ENCODE data around the gene PLEKHA7.

DNA sequence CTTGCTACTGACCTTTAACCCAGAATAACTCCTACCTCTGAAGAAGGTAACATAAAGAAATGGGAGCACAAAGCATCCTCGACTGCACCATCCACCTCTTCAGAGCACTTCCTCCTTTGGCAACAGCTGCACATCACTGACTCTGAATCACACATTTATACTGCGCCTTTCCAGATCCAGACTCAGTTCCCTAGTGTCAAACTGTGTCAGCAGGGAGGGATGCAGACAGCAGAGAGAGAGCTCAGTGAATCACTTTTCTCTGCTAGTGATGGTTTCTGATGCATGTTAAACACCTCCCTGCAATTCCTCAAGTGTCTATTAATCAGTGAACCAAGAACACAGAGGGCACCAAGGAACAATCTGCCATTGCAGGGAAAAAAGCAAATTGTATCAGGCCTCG is 118.9 kb downstream of the PLEKHA7 start:
- TF ChIP-seq, protein P1, sequence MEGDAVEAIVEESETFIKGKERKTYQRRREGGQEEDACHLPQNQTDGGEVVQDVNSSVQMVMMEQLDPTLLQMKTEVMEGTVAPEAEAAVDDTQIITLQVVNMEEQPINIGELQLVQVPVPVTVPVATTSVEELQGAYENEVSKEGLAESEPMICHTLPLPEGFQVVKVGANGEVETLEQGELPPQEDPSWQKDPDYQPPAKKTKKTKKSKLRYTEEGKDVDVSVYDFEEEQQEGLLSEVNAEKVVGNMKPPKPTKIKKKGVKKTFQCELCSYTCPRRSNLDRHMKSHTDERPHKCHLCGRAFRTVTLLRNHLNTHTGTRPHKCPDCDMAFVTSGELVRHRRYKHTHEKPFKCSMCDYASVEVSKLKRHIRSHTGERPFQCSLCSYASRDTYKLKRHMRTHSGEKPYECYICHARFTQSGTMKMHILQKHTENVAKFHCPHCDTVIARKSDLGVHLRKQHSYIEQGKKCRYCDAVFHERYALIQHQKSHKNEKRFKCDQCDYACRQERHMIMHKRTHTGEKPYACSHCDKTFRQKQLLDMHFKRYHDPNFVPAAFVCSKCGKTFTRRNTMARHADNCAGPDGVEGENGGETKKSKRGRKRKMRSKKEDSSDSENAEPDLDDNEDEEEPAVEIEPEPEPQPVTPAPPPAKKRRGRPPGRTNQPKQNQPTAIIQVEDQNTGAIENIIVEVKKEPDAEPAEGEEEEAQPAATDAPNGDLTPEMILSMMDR (conservative IDR thresholded peaks at IDR 0.05; ENCODE audit: low read depth, low read length) = no peak
- TF ChIP-seq SMC3 (IDR thresholded peaks at IDR 0.05; ENCODE audit: low read depth, low read length) = no peak
- TF ChIP-seq FOS (IDR thresholded peaks at IDR 0.05; ENCODE audit: low read depth, low read length) = no peak
- TF ChIP-seq POLR2A (IDR thresholded peaks at IDR 0.05; ENCODE audit: low read depth, low read length) = no peak
- no peak for TF ChIP-seq MAZ (IDR thresholded peaks at IDR 0.05; ENCODE audit: borderline replicate concordance, low read depth, low read length)
- TF ChIP-seq, protein P2, sequence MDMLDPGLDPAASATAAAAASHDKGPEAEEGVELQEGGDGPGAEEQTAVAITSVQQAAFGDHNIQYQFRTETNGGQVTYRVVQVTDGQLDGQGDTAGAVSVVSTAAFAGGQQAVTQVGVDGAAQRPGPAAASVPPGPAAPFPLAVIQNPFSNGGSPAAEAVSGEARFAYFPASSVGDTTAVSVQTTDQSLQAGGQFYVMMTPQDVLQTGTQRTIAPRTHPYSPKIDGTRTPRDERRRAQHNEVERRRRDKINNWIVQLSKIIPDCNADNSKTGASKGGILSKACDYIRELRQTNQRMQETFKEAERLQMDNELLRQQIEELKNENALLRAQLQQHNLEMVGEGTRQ (IDR thresholded peaks at IDR 0.05; ENCODE audit: low read depth, low read length) = no peak
- no peak for TF ChIP-seq RCOR1 (IDR thresholded peaks at IDR 0.05; ENCODE audit: insufficient replicate concordance, low read length)
- no peak for TF ChIP-seq MXI1 (IDR thresholded peaks at IDR 0.05; ENCODE audit: borderline replicate concordance, low read depth, low read length)
- TF ChIP-seq CEBPB (IDR thresholded peaks at IDR 0.05; ENCODE audit: low read depth, low read length) = no peak
- TF ChIP-seq RFX5 (IDR thresholded peaks at IDR 0.05; ENCODE audit: low read depth, low read length) = no peak
- no peak for TF ChIP-seq MAFK (IDR thresholded peaks at IDR 0.05; ENCODE audit: low read depth, low read length)
- no peak for TF ChIP-seq CHD1 (IDR thresholded peaks at IDR 0.05; ENCODE audit: low read depth, low read length)
- TF ChIP-seq, protein P3, sequence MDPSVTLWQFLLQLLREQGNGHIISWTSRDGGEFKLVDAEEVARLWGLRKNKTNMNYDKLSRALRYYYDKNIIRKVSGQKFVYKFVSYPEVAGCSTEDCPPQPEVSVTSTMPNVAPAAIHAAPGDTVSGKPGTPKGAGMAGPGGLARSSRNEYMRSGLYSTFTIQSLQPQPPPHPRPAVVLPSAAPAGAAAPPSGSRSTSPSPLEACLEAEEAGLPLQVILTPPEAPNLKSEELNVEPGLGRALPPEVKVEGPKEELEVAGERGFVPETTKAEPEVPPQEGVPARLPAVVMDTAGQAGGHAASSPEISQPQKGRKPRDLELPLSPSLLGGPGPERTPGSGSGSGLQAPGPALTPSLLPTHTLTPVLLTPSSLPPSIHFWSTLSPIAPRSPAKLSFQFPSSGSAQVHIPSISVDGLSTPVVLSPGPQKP (IDR thresholded peaks at IDR 0.05; ENCODE audit: borderline replicate concordance, low read depth, low read length) = no peak
- no peak for TF ChIP-seq RAD21 (IDR thresholded peaks at IDR 0.05; ENCODE audit: low read length)
